SK-N-SH (cell line): ENCODE measurements around the gene STK11IP. TPM values are rescaled to one million over a fixed set of nuclear protein-coding genes. Genes with fewer than 3 reads are reported as not detected.

ENCODE experiments used
- CTCF ChIA-PET: fragments of 300-600, 350-600 bp; formaldehyde crosslinking; extraction: SDS; loops from one replicate; lab custom pipeline; 2021; lab: Yijun Ruan, JAX
- POLR2A ChIA-PET: fragments of 350-600 bp; sonication (Branson Sonifier 250); formaldehyde crosslinking; extraction: SDS; loops from one replicate; lab custom pipeline; 2020; ENCODE audit warnings: antibody characterized with exemption, inconsistent platforms; lab: Yijun Ruan, JAX
- DNase-seq: peaks from one replicate; pipeline ENCODE4 v3.0.0; 2012
- H2AFZ ChIP-seq: fragments of 200-600 bp; sonication (generic); 2 replicates; pipeline ENCODE4 v1.8.1; 2016; ENCODE audit warnings: antibody characterized with exemption, mild to moderate bottlenecking, low read depth
- H3F3A ChIP-seq: fragments of 200-600 bp; sonication (generic); replicated peaks from 2 replicates; pipeline ENCODE3; 2016; ENCODE audit warnings: antibody characterized with exemption, mild to moderate bottlenecking; ENCODE audit not compliant: insufficient read depth
- H3K27ac ChIP-seq, 2 experiments: fragments of 200-500 bp in 1 of 2; fragments of 200-600 bp in 1 of 2; sonication (Bioruptor generic) in 1 of 2; sonication (generic), shearing (Covaris generic) in 1 of 2; 2 replicates each; pipeline versions ENCODE4 v1.5.1 to v1.6.1; 2014 to 2016; ENCODE audit warnings: low read depth in 2 of 2, inconsistent platforms in 1 of 2, low read length in 1 of 2, mild to moderate bottlenecking in 1 of 2, mixed read lengths in 1 of 2
- H3K27me3 ChIP-seq: fragments of 200-600 bp; sonication (generic), shearing (Covaris generic); 2 replicates; pipeline ENCODE4 v1.6.1; 2016; ENCODE audit warnings: mixed run types; ENCODE audit not compliant: insufficient read depth
- H3K36me3 ChIP-seq, 2 experiments: fragments of 200-500 bp in 1 of 2; fragments of 200-600 bp in 1 of 2; sonication (Bioruptor generic) in 1 of 2; sonication (generic) in 1 of 2; replicated peaks in 1 of 2; 2 replicates each; pipeline versions ENCODE3 to v1.5.1; 2014 to 2016; ENCODE audit warnings: low read length in 1 of 2, mild to moderate bottlenecking in 1 of 2; ENCODE audit not compliant: insufficient read depth in 2 of 2, control insufficient read depth in 1 of 2
- H3K4me1 ChIP-seq, 2 experiments: fragments of 200-500 bp in 1 of 2; fragments of 200-600 bp in 1 of 2; sonication (Bioruptor generic) in 1 of 2; sonication (generic), shearing (Covaris generic) in 1 of 2; 2 replicates each; pipeline versions ENCODE4 v1.5.1 to v1.6.1; 2014 to 2016; ENCODE audit warnings: low read depth in 1 of 2, low read length in 1 of 2, mixed run types in 1 of 2; ENCODE audit not compliant: insufficient read depth in 2 of 2, control insufficient read depth in 1 of 2
- H3K4me2 ChIP-seq: fragments of 200-600 bp; sonication (generic), shearing (Covaris generic); 2 replicates; pipeline ENCODE4 v1.6.1; 2017; ENCODE audit warnings: mixed run types
- H3K4me3 ChIP-seq, 2 experiments: fragments of 200-500 bp in 1 of 2; fragments of 200-600 bp in 1 of 2; sonication (Bioruptor generic) in 1 of 2; sonication (generic), shearing (Covaris generic) in 1 of 2; 2 replicates each; pipeline versions ENCODE4 v1.5.1 to v1.8.1; 2014 to 2016; ENCODE audit warnings: low read depth in 2 of 2, inconsistent platforms in 1 of 2, low read length in 1 of 2, mild to moderate bottlenecking in 1 of 2, mixed read lengths in 1 of 2, moderate library complexity in 1 of 2
- H3K79me2 ChIP-seq: fragments of 200-600 bp; sonication (generic); 2 replicates; pipeline ENCODE4 v1.8.1; 2017; ENCODE audit warnings: mild to moderate bottlenecking; ENCODE audit not compliant: insufficient read depth
- H3K9ac ChIP-seq: fragments of 200-600 bp; sonication (generic); 2 replicates; pipeline ENCODE4 v1.6.1; 2017; ENCODE audit warnings: mixed run types
- H3K9me2 ChIP-seq: fragments of 200-600 bp; sonication (generic); 2 replicates; pipeline ENCODE4 v1.6.1; 2017; ENCODE audit warnings: mixed run types
- H3K9me3 ChIP-seq: fragments of 200-600 bp; sonication (generic); 2 replicates; pipeline ENCODE4 v1.6.1; 2017; ENCODE audit warnings: mixed run types, mild to moderate bottlenecking, moderate library complexity
- H4K20me1 ChIP-seq: fragments of 200-600 bp; sonication (generic); 2 replicates; pipeline ENCODE4 v1.6.1; 2017; ENCODE audit warnings: mild to moderate bottlenecking, mixed run types; ENCODE audit not compliant: insufficient read depth
- CTCF ChIP-seq: fragments of 200-600 bp; sonication (generic); IDR thresholded peaks from 2 replicates; pipeline ENCODE4 v1.6.1; 2017; ENCODE audit warnings: antibody characterized with exemption, mild to moderate bottlenecking, moderate library complexity
- ELF1 ChIP-seq: IDR thresholded peaks from 2 replicates; pipeline ENCODE4 v1.4.0; 2012
- EP300 ChIP-seq, 2 experiments: IDR thresholded peaks; 2 replicates each; pipeline versions ENCODE4 v1.4.0 to v1.6.1; 2012; ENCODE audit warnings: borderline replicate concordance in 1 of 2, low read depth in 1 of 2, low read length in 1 of 2
- FOSL2 ChIP-seq: IDR thresholded peaks from 2 replicates; pipeline ENCODE4 v1.4.0; 2012; ENCODE audit warnings: low read depth, mild to moderate bottlenecking, moderate library complexity, borderline replicate concordance
- FOXJ3 ChIP-seq: sonication (generic); formaldehyde crosslinking; IDR thresholded peaks from 2 replicates; pipeline ENCODE4 v1.5.1; 2020; ENCODE audit warnings: mild to moderate bottlenecking, missing genetic modification reagents
- GABPA ChIP-seq: IDR thresholded peaks from 2 replicates; pipeline ENCODE4 v1.4.0; 2012; ENCODE audit warnings: low read depth, mild to moderate bottlenecking
- MXI1 ChIP-seq: IDR thresholded peaks from 2 replicates; pipeline ENCODE4 v1.6.1; 2012; ENCODE audit warnings: mild to moderate bottlenecking, low read depth, low read length, improper control_type of control experiment
- NRF1 ChIP-seq: IDR thresholded peaks from 2 replicates; pipeline ENCODE4 v1.6.1; 2012; ENCODE audit warnings: low read depth, mild to moderate bottlenecking, low read length
- RCOR1 ChIP-seq: fragments of 150-350 bp; IDR thresholded peaks from 2 replicates; pipeline ENCODE4 v1.6.1; 2017; ENCODE audit warnings: antibody characterized with exemption, low read length
- WGBS: methylation state at CpG from one replicate; pipeline ENCODE4 v1.1.6; 2017; ENCODE audit warnings: low lambda C conversion rate; 5-methylcytosine and 5-hydroxymethylcytosine counted together
- polyA plus RNA-seq, 3 experiments: library from polyadenylated mRNA; depleted of rRNA; stranded (reverse); fragments of >200 nt; gene quantifications; 2 replicates each; pipeline ENCODE4 v1.2.3, GENCODE V29; 2012
- TF ChIP-seq, protein P1 (sequence below): IDR thresholded peaks from 2 replicates; pipeline ENCODE4 v1.4.0; 2012; ENCODE audit warnings: low read depth

The STK11IP gene
- polyA plus RNA-seq, 1 of the 3 experiments (the other 2 are of a cell fraction) = 22.9 TPM

DNA sequence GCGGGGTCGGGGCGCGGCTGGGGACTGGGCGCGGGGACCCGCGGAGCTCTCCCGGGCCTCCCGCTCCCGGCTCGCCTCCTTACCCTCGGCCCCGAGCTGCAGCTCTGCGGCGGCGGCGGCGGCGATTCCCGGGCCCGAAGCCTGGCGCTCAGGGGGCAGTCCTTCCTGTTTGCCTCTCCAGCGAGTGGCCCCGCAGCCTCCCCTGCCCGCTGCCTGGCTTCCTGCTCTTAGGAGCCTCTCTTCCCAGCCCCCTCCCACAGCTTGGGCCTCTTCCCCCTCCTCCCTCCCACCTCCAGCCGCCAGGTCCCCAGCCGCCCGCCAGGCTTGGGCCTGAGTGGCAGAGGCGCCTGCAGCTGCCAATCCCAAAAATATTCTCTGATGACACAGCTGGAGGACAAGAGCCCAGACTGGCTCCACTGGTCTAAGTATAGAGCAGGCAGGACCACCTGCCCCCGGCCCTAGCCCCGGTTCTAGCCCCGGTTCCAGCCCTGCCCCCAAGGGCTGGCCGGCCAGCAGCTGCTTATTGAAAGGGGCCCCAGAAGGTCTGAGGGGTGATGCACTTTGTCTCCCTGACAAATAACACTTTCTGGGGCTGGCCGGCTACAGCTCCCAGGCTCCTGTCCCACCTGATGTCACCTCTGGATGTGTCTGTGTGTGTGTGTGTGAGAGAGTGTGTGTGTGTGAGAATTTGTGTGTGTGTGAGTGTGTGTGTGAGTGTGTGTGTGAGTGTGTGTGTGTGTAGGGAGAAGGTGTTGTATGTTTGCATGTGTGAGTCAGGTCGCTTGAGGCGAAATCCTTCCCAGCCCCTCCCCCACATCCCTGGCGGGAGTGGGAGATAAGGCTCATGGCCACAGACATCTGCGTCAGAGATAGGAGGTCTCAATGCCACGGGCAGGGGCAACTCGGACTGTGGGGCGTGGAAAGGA, 26.1 kb upstream of the STK11IP start, which contains the start of gene OBSL1 (continued):
- TF ChIP-seq MXI1 (0 out of 2 replicates have a peak, but pooled peaks have one; percentile 17), EP300 (IDR thresholded peaks at IDR 0.05; ENCODE audit: borderline replicate concordance in 1 of 2, low read depth in 1 of 2, low read length in 1 of 2) (peak in 1 of 2 experiments; percentile 55; a peak in 1 of 4 replicates), RCOR1 (no peak)

DNA sequence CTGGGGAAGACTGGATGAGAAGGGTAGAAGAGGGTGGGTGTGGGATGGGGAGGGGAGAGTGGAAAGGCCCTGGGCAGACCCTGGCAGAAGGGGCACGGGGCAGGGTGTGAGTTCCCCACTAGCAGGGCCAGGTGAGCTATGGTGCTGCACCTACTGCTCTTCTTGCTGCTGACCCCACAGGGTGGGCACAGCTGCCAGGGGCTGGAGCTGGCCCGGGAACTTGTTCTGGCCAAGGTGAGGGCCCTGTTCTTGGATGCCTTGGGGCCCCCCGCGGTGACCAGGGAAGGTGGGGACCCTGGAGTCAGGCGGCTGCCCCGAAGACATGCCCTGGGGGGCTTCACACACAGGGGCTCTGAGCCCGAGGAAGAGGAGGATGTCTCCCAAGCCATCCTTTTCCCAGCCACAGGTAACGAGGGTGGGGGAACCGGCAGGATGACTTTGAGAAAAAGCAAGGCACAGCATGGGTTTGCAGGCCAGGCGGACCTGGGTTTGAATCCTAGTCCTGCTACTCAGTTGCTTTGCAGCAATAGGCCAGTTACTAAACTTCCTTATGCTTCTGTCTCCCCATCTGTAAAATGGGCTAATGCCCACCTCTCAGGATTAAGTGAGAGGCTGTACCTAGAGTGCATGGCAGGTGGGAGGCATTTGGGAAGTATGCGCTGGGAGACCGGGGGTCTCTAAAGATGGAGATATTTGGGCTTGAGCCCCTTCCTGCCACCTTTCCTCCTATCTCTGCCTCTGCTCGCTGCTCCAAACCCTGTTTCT, 25.2 kb upstream of the STK11IP start, which contains the start of gene INHA:
Gene INHA, plus strand, starts transcription at position 74 of the 765 bp plus-strand sequence. Its CDS starts 65 bp downstream, at position 139.
- Histone ChIP-seq H2AFZ (peak within 1 kb of the TSS; percentile 97), H3K36me3 (peaks cover 6 to 15% of the 10 kb centered on the region in 2 experiments), H3K79me2 (peaks cover 4% of the 10 kb centered on the region; the same call in 1 of the 2 replicates), H3F3A (peaks cover 6% of the 10 kb centered on the region), H4K20me1 (no peaks in the 10 kb centered on the region), H3K4me3 (peak within 1 kb of the TSS; percentile 65 to 82), H3K27me3 (no peaks in the 10 kb centered on the region; the same call in 1 of the 2 replicates)
- no peak for DNase-seq
- ChIA-PET CTCF (interaction anchor here (1.7 to 5.5 kb wide), 3 partner anchors 12 to 71 kb away, joined by 13 to 48 read pairs (median 13); partner anchors contain the start of gene STK11IP), POLR2A (interaction anchor here (1.9 to 3.8 kb wide), 4 partner anchors 20 to 46 kb away, joined by 9 to 56 read pairs (median 18); partner anchors contain the start of genes CHPF, STK11IP and TMEM198)
- TF ChIP-seq FOXJ3 (0 out of 2 replicates have a peak, but pooled peaks have one; percentile 4), FOSL2 (no peak), NRF1 (no peak), GABPA (no peak), ELF1 (no peak), CTCF (no peak)
- TF ChIP-seq, protein P1, sequence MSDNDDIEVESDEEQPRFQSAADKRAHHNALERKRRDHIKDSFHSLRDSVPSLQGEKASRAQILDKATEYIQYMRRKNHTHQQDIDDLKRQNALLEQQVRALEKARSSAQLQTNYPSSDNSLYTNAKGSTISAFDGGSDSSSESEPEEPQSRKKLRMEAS = no peak
- TF ChIP-seq, all 33 proteins: peak for 1
- Histone ChIP-seq H3K4me1 (peaks cover 3 to 21% of the 10 kb centered on the region in 2 experiments; a peak in 1 of 4 replicates), H3K9ac (peak within 1 kb of the TSS; percentile 69), H3K4me2 (peak within 1 kb of the TSS; percentile 81), H3K9me3 (no peaks in the 10 kb centered on the region), H3K27ac (peak within 1 kb of the TSS; percentile 36 to 76), H3K9me2 (no peaks in the 10 kb centered on the region)
- 94% methylated on average over 8 of the region's 13 CpGs for WGBS
